ENCODE results near the gene SCGB2B2.
"Not testable (repeated sequence)": the region's sequence is repeated elsewhere in the genome, so short reads cannot be mapped to it uniquely, and the experiment has no call there.

The SCGB2B2 gene

DNA sequence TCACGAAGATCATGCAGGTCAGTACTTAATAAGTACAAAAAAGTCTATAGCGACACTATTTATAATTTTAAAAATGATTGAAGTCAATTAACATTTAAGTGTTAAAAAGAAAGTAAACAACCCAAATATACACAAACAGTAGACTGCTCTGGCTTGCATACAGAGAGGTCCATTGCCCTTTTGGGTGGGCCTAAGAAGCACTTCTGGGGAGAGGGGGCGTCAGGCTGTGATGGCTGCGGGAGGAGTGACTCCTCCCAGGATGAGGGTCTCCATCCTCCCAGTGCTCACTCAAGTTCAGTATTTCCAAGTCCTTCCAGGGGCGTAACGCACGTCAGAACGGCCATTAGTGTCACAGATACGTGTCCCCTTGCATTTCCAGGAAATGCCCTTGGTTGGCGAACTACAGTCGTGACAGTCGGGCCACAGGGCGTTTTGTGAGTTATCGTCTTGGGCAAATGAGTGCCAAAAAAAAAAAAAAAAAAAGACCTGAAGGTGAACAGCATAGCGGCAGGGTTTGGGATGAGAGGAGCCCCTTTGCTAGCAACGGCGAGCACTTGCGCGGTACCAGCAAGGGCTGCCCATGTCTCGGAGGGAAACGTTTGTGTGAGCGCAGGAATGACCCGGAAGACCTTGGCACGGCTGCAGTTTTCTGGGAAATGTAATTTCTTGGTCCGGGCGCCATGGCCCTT is at the start of gene SCGB2B2:
Gene SCGB2B2, minus strand, starts transcription at position 463 of the 689 bp plus-strand sequence. CDS start 82,596 bp downstream, outside the sequence.
- DNase-seq: peak; percentile 86

GRCh38 chr19:34725400-34725799 is 48.4 kb upstream of the SCGB2B2 start:
- no peak for DNase-seq

DNA sequence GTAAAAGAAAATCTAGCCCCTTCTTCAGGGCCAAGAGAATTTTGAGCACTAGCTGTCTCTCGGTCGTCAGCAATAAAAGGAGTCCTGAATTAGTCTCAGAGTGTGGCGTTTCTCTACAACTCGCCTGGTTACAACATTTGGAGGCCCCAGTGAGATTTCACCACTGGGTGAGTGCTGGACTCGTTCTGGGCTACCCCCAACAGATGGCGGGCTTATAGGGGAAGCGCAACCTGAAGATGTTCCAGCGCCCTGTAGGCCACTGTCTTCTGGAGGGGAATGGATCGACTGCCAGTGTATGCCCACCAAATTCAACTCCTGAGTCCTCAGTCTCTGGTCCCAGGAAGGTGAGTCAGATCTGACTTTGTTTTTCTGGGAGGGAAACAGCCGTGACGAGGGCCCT is 45.4 kb upstream of the SCGB2B2 start:
- no peak for DNase-seq

- DNase-seq: no peak
These were observed 38.4 kb upstream of the SCGB2B2 start for GRCh38 chr19:34715357-34715756.

DNA sequence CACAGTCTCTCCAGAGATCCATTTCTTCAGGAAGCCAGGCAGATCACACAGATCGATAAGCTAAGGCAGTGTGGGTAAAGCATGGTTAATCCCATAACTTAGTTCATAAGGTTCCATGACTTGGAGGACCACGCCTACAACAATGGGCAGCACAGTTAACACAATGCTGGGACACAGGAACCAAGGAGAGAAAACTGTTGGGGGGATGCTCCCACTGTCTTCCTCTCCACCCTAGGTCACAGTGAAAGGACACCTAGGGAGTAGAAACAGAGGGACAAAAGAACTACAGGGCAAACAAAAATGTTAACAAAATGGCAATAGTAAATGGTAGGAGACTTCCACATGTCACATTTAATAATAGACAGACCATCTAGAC is 36.3 kb upstream of the SCGB2B2 start:
- DNase-seq: no peak

- DNase-seq: peak; percentile 81
These were observed 35.7 kb upstream of the SCGB2B2 start for GRCh38 chr19:34712395-34713261.

- no peak for DNase-seq
These were observed 34.9 kb upstream of the SCGB2B2 start for GRCh38 chr19:34711890-34712289.

DNA sequence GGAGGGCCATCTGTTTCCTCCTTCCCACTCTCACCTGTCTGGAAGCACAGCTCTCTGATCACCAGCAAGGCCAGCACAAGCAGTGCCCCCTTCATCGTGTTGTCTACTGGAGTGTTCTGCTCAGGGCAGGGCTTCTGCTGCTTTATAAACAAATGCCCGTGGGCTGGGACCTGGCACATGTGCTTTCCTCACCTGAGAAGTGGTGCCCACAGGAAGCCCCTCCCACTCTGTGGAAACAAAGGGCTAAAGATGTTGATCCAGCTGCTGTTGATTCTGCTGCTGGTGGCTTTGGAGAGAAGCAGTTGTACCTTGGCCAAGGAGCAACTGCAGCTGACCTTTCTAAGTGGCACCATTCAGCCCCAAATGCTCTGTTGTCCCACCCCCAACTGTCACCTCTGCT is 30.7 kb upstream of the SCGB2B2 start:
- no peak for DNase-seq

- no peak for DNase-seq
These were observed 15.6 kb upstream of the SCGB2B2 start for GRCh38 chr19:34692549-34692948.

GRCh38 chr19:34690372-34690771 is 13.4 kb upstream of the SCGB2B2 start:
- no peak for DNase-seq

DNA sequence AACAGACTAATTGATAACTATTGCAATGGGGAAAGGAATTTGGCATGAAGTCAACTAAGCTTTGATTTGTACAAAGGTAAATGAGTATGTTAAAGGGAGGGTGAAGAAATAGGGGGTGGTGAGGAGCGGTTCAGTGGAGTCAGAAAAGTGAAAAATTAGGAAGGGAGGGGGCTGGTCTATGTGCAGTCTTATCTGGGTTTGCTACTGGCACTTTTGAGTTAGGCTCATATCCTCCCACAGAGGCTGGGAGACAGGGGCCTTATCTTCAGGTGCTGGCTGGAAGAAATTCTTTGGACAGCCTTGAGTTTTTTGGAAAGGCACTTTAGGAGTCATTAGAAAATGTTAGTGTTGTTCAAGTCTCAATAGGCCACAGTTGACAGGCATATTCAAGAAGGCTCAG is 11.6 kb upstream of the SCGB2B2 start:
- no peak for DNase-seq

DNA sequence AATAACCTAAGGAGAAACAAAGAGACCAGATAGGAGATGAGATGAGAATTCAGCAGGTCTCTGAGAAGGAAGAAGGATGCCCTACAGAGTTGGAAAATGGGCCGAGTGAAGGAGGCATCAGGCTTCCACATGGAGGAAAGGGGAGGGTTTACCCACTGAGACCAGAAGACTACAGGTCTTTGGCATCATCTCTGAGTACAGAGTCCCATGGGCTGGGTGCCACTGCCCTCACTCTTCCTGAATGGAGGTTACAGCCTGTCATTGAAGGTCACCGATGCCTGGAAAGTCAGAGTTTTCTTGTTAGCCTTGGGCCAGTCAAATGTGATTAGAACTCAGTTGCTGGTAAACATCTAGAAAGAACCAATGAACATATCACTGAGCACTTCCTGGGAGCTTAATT is 10.4 kb upstream of the SCGB2B2 start:
- no peak for DNase-seq

GRCh38 chr19:34686455-34686854 is 9.5 kb upstream of the SCGB2B2 start:
- DNase-seq: no peak

GRCh38 chr19:34685266-34685665 is 8.3 kb upstream of the SCGB2B2 start:
- not testable (repeated sequence) for DNase-seq

- DNase-seq: no peak
These were observed 4.5 kb upstream of the SCGB2B2 start for GRCh38 chr19:34681478-34681877.

DNA sequence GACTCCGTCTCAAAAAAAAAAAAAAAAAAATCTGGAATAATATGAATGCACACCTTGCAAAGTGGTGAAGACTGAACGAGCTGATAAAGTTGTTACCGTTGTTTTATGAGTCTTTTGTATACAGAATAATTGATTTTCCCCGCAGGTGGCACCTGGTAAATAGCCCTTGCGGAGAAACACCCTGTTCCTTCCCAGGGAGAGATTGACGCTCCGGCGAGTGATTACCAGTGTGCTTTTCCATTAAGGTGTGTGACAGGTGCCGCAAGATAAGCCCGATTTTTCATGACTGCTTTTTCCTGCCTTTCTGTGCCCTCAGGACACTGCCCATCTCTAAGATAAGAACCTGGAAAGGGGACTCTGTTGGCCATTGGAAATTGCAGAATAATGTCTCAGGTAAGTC is 1.5 kb upstream of the SCGB2B2 start:
- no peak for DNase-seq

DNA sequence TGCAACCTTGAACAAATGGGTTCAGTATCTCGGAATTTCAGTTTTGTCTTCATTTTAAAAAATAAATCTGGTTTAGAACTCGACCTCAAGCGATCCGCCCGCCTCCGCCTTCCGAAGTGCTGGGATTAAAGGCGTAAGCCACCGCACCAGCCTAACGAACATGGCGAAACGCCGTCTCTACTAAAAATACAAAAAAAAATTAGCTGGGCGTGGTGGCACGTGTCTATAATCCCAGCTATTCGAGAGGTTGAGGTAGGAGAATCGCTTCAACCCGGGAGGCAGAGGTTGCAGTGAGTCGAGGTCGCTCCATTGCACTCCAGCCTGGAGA is 1.1 kb upstream of the SCGB2B2 start:
- no peak for DNase-seq

GRCh38 chr19:34677386-34678084 is 576 bp upstream of the SCGB2B2 start, which contains the start of gene ZNF302:
ZNF302 (plus strand) TSS chr19:34677678; CDS start chr19:34678805, 1,127 bp downstream.
- peak; percentile 94 for DNase-seq

- DNase-seq: no peak
These were observed 1.0 kb downstream of the SCGB2B2 start for GRCh38 chr19:34675919-34676318.

DNA sequence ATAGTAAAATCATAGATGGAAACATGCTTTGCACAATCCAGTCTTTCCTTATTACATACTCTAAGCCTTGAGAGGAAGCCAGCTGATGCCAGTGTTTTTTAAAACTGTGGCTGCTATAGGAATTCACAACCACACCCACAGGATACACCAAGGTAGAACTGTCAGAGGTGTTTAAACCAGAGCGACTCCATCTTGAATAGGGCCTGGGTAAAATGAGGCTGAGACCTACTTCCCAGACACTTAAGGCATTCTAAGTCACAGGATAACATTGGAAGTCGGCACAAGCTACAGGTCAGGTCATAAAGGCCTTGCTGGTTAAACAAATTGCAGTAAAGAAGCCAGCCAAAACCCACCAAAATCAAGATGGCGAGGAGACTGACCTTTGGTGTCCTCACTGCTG is 1.7 kb downstream of the SCGB2B2 start:
- DNase-seq: no peak

DNA sequence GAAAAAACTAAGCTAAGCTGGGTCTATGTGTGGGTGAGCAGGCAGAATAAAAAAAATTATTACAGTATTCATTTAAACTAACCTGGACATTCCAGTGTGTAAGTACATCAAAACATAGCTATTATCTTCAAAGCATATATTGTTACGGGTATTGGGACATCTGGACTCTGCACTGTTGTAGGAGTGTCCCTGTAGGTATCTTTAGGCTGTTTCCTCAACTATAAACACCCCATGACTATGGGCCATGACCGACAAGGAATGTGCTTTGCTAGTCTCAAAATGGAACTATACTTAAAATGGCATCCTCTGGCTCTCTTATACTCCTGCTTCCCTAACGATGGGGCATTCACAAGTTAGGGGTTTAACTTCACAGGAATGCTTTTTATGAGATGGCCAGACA is 3.4 kb downstream of the SCGB2B2 start:
- no peak for DNase-seq

- no peak for DNase-seq
These were observed 5.0 kb downstream of the SCGB2B2 start for GRCh38 chr19:34671972-34672371.

- DNase-seq: no peak
These were observed 7.7 kb downstream of the SCGB2B2 start for GRCh38 chr19:34669305-34669704.

DNA sequence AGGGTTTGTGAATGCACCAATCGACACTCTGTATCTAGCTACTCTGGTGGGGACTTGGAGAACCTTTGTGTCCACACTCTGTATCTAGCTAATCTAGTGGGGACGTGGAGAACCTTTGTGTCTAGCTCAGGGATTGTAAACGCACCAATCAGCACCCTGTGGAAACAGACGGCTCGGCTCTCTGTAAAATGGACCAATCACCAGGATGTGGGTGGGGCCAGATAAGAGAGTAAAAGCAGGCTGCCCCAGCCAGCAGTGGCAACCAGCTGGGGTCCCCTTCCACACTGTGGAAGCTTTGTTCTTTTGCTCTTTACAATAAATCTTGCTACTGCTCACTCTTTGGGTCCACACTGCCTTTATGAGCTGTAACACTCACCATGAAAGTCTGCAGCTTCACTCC is 8.3 kb downstream of the SCGB2B2 start:
- DNase-seq: not testable (repeated sequence)

All from CD4-positive, alpha-beta T cell treated with Interleukin-10 for 1 hour (primary cell).